ENCODE results near the gene MCC.

DNA sequence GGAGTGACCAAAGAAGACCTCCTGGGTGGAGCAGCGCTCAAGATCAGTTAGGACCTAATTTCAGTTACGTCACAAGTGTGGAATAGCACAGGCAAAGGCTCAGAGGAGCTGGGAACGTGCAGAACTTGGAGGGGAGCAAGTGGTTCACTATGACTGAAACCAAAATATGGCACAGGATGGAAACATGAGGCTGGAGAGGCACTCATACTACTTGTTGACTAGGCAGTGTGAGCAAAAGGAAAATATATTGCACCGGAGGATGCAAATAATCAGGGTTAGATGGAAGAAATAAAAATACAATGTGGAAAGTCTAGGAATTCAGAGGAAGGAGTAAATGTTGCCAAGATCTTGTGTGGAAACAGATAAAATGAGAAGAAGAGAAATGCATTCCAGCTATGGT lies 363.3 kb downstream of the MCC start:
- TF ChIP-seq, protein P1, sequence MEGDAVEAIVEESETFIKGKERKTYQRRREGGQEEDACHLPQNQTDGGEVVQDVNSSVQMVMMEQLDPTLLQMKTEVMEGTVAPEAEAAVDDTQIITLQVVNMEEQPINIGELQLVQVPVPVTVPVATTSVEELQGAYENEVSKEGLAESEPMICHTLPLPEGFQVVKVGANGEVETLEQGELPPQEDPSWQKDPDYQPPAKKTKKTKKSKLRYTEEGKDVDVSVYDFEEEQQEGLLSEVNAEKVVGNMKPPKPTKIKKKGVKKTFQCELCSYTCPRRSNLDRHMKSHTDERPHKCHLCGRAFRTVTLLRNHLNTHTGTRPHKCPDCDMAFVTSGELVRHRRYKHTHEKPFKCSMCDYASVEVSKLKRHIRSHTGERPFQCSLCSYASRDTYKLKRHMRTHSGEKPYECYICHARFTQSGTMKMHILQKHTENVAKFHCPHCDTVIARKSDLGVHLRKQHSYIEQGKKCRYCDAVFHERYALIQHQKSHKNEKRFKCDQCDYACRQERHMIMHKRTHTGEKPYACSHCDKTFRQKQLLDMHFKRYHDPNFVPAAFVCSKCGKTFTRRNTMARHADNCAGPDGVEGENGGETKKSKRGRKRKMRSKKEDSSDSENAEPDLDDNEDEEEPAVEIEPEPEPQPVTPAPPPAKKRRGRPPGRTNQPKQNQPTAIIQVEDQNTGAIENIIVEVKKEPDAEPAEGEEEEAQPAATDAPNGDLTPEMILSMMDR (IDR thresholded peaks at IDR 0.05; ENCODE audit: insufficient read depth, low read length, poor library complexity, severe bottlenecking), result no peak
- no peak for TF ChIP-seq EZH2phosphoT487 (conservative IDR thresholded peaks at IDR 0.05; ENCODE audit: low read length)
